Lung (tissue), 12 donors: ENCODE results near the gene RUNDC1. TPM values are rescaled to one million over a fixed set of nuclear protein-coding genes. Genes with fewer than 3 reads are reported as not detected.

Source experiments
- ATAC-seq: fragments of 200-7000 bp; cut with Tn5 transposase; one replicate; pipeline ENCODE4 v1.9.1; 2020; ENCODE audit warnings: moderate number of reproducible peaks; ENCODE audit not compliant: insufficient read depth, low FRiP score
- DNase-seq, 3 donors: peaks; one replicate each; pipeline ENCODE4 v3.0.0-alpha.2; 2013 to 2017
- H3K27ac ChIP-seq, 2 donors: one replicate each; pipeline ENCODE4 v1.5.1; 2013; ENCODE audit warnings: mild to moderate bottlenecking in 2 of 2, moderate library complexity in 2 of 2, control low read depth in 1 of 2, inconsistent platforms in 1 of 2, low read depth in 1 of 2, low read length in 1 of 2
- H3K27me3 ChIP-seq, 3 donors: one replicate each; pipeline ENCODE4 v1.5.1; 2013; ENCODE audit warnings: low read length in 2 of 3; ENCODE audit not compliant: control insufficient read depth in 3 of 3, insufficient read depth in 3 of 3
- H3K36me3 ChIP-seq, 4 donors: one replicate each; pipeline ENCODE4 v1.5.1; 2013; ENCODE audit warnings: low read length in 4 of 4, mild to moderate bottlenecking in 1 of 4, moderate library complexity in 1 of 4; ENCODE audit not compliant: control insufficient read depth in 4 of 4, insufficient read depth in 4 of 4
- H3K4me1 ChIP-seq, 5 donors: one replicate each; pipeline ENCODE4 v1.5.1; 2013; ENCODE audit warnings: low read length in 5 of 5, mild to moderate bottlenecking in 2 of 5, moderate library complexity in 1 of 5; ENCODE audit not compliant: control insufficient read depth in 5 of 5, insufficient read depth in 5 of 5
- H3K4me3 ChIP-seq: one replicate; pipeline ENCODE4 v1.5.1; 2013; ENCODE audit warnings: mild to moderate bottlenecking, control low read depth, moderate library complexity
- H3K9ac ChIP-seq, 2 donors: one replicate each; pipeline ENCODE4 v1.5.1; 2013; ENCODE audit warnings: low read length in 2 of 2, control low read depth in 1 of 2; ENCODE audit not compliant: insufficient read depth in 1 of 2
- H3K9me3 ChIP-seq, 4 donors: one replicate each; pipeline ENCODE4 v1.5.1; 2013; ENCODE audit warnings: low read length in 3 of 4, mild to moderate bottlenecking in 1 of 4, moderate library complexity in 1 of 4; ENCODE audit not compliant: control insufficient read depth in 4 of 4, insufficient read depth in 3 of 4
- CTCF ChIP-seq: IDR thresholded peaks from 2 replicates; pipeline ENCODE4 v1.5.1; 2012; ENCODE audit warnings: mild to moderate bottlenecking; ENCODE audit errors: control extremely low read depth, extremely low read depth
- WGBS, 2 donors: extraction: QIAGEN DNeasy Blood & Tissue Kit; methylation state at CpG; one replicate each; pipeline ENCODE4 v1.1.7; 2013; 5-methylcytosine and 5-hydroxymethylcytosine counted together
- polyA plus RNA-seq, 2 donors: library from polyadenylated mRNA; stranded (reverse); fragments of 200-250 nt; gene quantifications; one replicate each; pipeline ENCODE4 v1.2.1, GENCODE V29; 2013
- total RNA-seq, 2 donors: library from RNA; depleted of rRNA in 1 of 2; stranded (reverse); fragments of >200 nt in 1 of 2; gene quantifications; one replicate each; pipeline ENCODE4 v1.2.1, GENCODE V29; 2014 to 2021
- donor health status: control.
- donor health status: control.
- donor health status: Bipolar disorder and iron deficiency.
- donor health status: healthy.
- donor health status: DM: yes; HTN: yes; CAD: no.

The RUNDC1 gene
- total and polyA plus RNA-seq, 4 donors: 8.1 to 16.7 (median 10.7) TPM

GRCh38 chr17:42964161-42964932 lies 16.0 kb upstream of the RUNDC1 start, which contains the start of gene AARSD1:
Gene AARSD1, minus strand, starts transcription at chr17:42964454. Its CDS starts 14 bp downstream, at chr17:42964440.
- 1% methylated on average over 43 of the region's 43 CpGs for whole genome bisulfite sequencing, 2 donors
- ATAC-seq: peak; percentile 92
- peak within 1 kb of the TSS; percentile 68 for H3K4me3 ChIP-seq
- H3K27ac ChIP-seq: peak within 1 kb of the TSS; percentile 78 to 91
- peak; percentile 95 to 97 (median 97) for DNase-seq
- H3K4me1 ChIP-seq: peaks cover 0 to 19% (median 5%) of the 10 kb centered on the region in 5 donors
- H3K9me3 ChIP-seq: no peaks in the 10 kb centered on the region
- peak within 1 kb of the TSS; percentile 63 to 99 for H3K9ac ChIP-seq
- peaks cover 11 to 21% (median 15%) of the 10 kb centered on the region in 4 donors for H3K36me3 ChIP-seq
- TF ChIP-seq CTCF: no peak
- no peaks in the 10 kb centered on the region for H3K27me3 ChIP-seq

- H3K9ac ChIP-seq: no peak overlapping the region
- H3K9me3 ChIP-seq: no peaks in the 10 kb centered on the region
- no peak overlapping the region for H3K27ac ChIP-seq
- no peak for ATAC-seq
- no peaks in the 10 kb centered on the region for H3K36me3 ChIP-seq
- 82 to 88% methylated on average over 1 of the region's 1 CpG for WGBS, 2 donors
- no peak overlapping the region for H3K4me3 ChIP-seq
- H3K4me1 ChIP-seq: peaks cover 0 to 21% (median 5%) of the 10 kb centered on the region in 5 donors
- TF ChIP-seq CTCF: no peak
- H3K27me3 ChIP-seq: no peaks in the 10 kb centered on the region
- no peak for DNase-seq
These were observed 12.4 kb upstream of the RUNDC1 start for GRCh38 chr17:42967925-42968324.

GRCh38 chr17:42969001-42969581 lies 11.3 kb upstream of the RUNDC1 start:
- Histone ChIP-seq H3K9ac (peak overlapping the region in 1 of 2 donors; percentile 52), H3K36me3 (no peaks in the 10 kb centered on the region), H3K4me1 (peaks cover 0 to 13% (median 0%) of the 10 kb centered on the region in 5 donors), H3K27ac (no peak overlapping the region), H3K4me3 (no peak overlapping the region), H3K27me3 (no peaks in the 10 kb centered on the region), H3K9me3 (no peaks in the 10 kb centered on the region)
- WGBS, 2 donors: 42 to 43% methylated on average over 5 of the region's 5 CpGs
- DNase-seq (peak; percentile 88 to 97 (median 97)), ATAC-seq (no peak)
- TF ChIP-seq CTCF: no peak
